Measurements from ENCODE around the gene CAP2.
A peak's percentile ranks its signal among the peaks of the same experiment; 100 is the strongest.

The CAP2 gene

GRCh38 chr6:17588011-17588410 lies 194.6 kb downstream of the CAP2 start:
- DNase-seq = no peak

- DNase-seq = no peak
Observed at GRCh38 chr6:17589406-17590096, 196.2 kb downstream of the CAP2 start.

GRCh38 chr6:17591287-17591686 lies 197.9 kb downstream of the CAP2 start:
- no peak for DNase-seq

- no peak for DNase-seq
Observed at GRCh38 chr6:17593246-17593645, 199.9 kb downstream of the CAP2 start.

- no peak for DNase-seq
Observed at GRCh38 chr6:17596085-17596484, 202.7 kb downstream of the CAP2 start.

- peak; percentile 95 for DNase-seq
Observed at GRCh38 chr6:17599877-17600526, 206.6 kb downstream of the CAP2 start, which contains the start of gene FAM8A1. Gene FAM8A1 (plus strand): TSS chr6:17600302. CDS start chr6:17600410, 108 bp downstream.

- peak; percentile 41 for DNase-seq
Observed at GRCh38 chr6:17600527-17601385, 207.4 kb downstream of the CAP2 start.

- DNase-seq = no peak
Observed at GRCh38 chr6:17601386-17601703, 207.9 kb downstream of the CAP2 start.

GRCh38 chr6:17602888-17603287 lies 209.5 kb downstream of the CAP2 start:
- DNase-seq = no peak

- no peak for DNase-seq
Observed at GRCh38 chr6:17606606-17607005, 213.2 kb downstream of the CAP2 start.
